PC-3 (cell line): ENCODE data around the gene CARS1. TPM values are rescaled to one million over a fixed set of nuclear protein-coding genes. Genes with fewer than 3 reads are reported as not detected.

Experiments used
- ATAC-seq: fragments of 200-7000 bp; cut with Tn5 transposase; 2 replicates; pipeline ENCODE4 v1.9.1; 2020; ENCODE audit warnings: mild to moderate bottlenecking, moderate library complexity
- BruUV-seq: library from RNA; stranded (reverse); fragments of 400-500 nt; replicated peaks from 2 replicates; lab custom pipeline; 2021; lab: Mats Ljungman, UMichigan
- CTCF ChIA-PET: fragments of 300-600 bp; sonication (Branson Sonifier 250); formaldehyde crosslinking; loops from one replicate; lab custom pipeline; 2022; ENCODE audit warnings: antibody characterized with exemption; lab: Charles Lee
- POLR2A ChIA-PET: fragments of 300-600 bp; sonication (Branson Sonifier 250); formaldehyde crosslinking; loops from one replicate; lab custom pipeline; 2022; ENCODE audit warnings: antibody characterized with exemption; ENCODE audit not compliant: unreplicated experiment; lab: Charles Lee
- DNase-seq: peaks from one replicate; pipeline ENCODE4 v3.0.0-alpha.2; 2015
- H2AFZ ChIP-seq: fragments of 300-600 bp; sonication (generic); 2 replicates; pipeline ENCODE4 v1.6.0; 2016; ENCODE audit warnings: antibody characterized with exemption, low read length
- H3F3A ChIP-seq: fragments of 300-600 bp; sonication (generic); one replicate; pipeline ENCODE4 v1.6.0; 2017; ENCODE audit warnings: antibody characterized with exemption, low read length, control low read depth, mild to moderate bottlenecking; ENCODE audit not compliant: unreplicated experiment
- H3K27ac ChIP-seq: fragments of 300-600 bp; sonication (generic); 2 replicates; pipeline ENCODE4 v1.5.1; 2016; ENCODE audit warnings: mild to moderate bottlenecking, low read length
- H3K27me3 ChIP-seq: fragments of 300-600 bp; sonication (generic); 2 replicates; pipeline ENCODE4 v1.6.1; 2016; ENCODE audit warnings: low read length, mixed read lengths
- H3K36me3 ChIP-seq: fragments of 300-600 bp; sonication (generic); 2 replicates; pipeline ENCODE4 v1.6.1; 2016; ENCODE audit warnings: low read depth, mixed run types, low read length, mixed read lengths
- H3K4me1 ChIP-seq: fragments of 300-600 bp; sonication (generic); 2 replicates; pipeline ENCODE4 v1.5.1; 2016; ENCODE audit warnings: low read length; ENCODE audit not compliant: insufficient read depth
- H3K4me2 ChIP-seq: fragments of 300-600 bp; sonication (generic); 2 replicates; pipeline ENCODE4 v1.6.0; 2016; ENCODE audit warnings: low read length
- H3K4me3 ChIP-seq: fragments of 300-600 bp; sonication (generic); 2 replicates; pipeline ENCODE4 v1.5.1; 2016; ENCODE audit warnings: mild to moderate bottlenecking, low read length, mixed read lengths
- H3K79me2 ChIP-seq: fragments of 300-600 bp; sonication (generic); 2 replicates; pipeline ENCODE4 v1.6.1; 2017; ENCODE audit warnings: low read length, mixed read lengths
- H3K9ac ChIP-seq: fragments of 300-600 bp; sonication (generic); 2 replicates; pipeline ENCODE4 v1.6.0; 2016; ENCODE audit warnings: mild to moderate bottlenecking, low read length
- H3K9me2 ChIP-seq: fragments of 300-600 bp; sonication (generic); replicated peaks from 2 replicates; pipeline ENCODE4 v1.6.1; 2016; ENCODE audit warnings: mixed run types, low read length, mixed read lengths
- H3K9me3 ChIP-seq: fragments of 300-600 bp; sonication (generic); 2 replicates; pipeline ENCODE4 v1.6.1; 2016; ENCODE audit warnings: low read length, mixed read lengths
- H4K20me1 ChIP-seq: fragments of 300-600 bp; sonication (generic); 2 replicates; pipeline ENCODE4 v1.6.1; 2016; ENCODE audit warnings: low read length, mixed read lengths
- EZH2 ChIP-seq: fragments of 300-600 bp; sonication (generic); IDR thresholded peaks from one replicate; pipeline ENCODE4 v1.6.1; 2017; ENCODE audit warnings: antibody characterized with exemption, mild to moderate bottlenecking, low read length; ENCODE audit not compliant: unreplicated experiment
- EZH2phosphoT487 ChIP-seq: fragments of 300-600 bp; sonication (generic); IDR thresholded peaks from 2 replicates; pipeline ENCODE4 v1.6.1; 2018; ENCODE audit warnings: mild to moderate bottlenecking, antibody characterized with exemption, low read length, borderline replicate concordance
- intact Hi-C: fragments of 100-400 bp; cut with micrococcal nuclease; formaldehyde crosslinking; loops from 2 replicates; pipeline ENCODE4 v1.9.0; 2023
- total RNA-seq: library from RNA; depleted of rRNA; stranded (reverse); fragments of >200 nt; gene quantifications from 2 replicates; pipeline ENCODE4 v1.2.3, GENCODE V29; 2014
- TF ChIP-seq, protein P1 (sequence below): fragments of 300-600 bp; sonication (generic); conservative IDR thresholded peaks from 2 replicates; pipeline ENCODE4 v1.5.1; 2017; ENCODE audit warnings: antibody characterized with exemption, low read depth, mild to moderate bottlenecking, low read length

CARS1 gene
- total RNA-seq, 1 experiment from 2014 or later, result 39.7 TPM

DNA sequence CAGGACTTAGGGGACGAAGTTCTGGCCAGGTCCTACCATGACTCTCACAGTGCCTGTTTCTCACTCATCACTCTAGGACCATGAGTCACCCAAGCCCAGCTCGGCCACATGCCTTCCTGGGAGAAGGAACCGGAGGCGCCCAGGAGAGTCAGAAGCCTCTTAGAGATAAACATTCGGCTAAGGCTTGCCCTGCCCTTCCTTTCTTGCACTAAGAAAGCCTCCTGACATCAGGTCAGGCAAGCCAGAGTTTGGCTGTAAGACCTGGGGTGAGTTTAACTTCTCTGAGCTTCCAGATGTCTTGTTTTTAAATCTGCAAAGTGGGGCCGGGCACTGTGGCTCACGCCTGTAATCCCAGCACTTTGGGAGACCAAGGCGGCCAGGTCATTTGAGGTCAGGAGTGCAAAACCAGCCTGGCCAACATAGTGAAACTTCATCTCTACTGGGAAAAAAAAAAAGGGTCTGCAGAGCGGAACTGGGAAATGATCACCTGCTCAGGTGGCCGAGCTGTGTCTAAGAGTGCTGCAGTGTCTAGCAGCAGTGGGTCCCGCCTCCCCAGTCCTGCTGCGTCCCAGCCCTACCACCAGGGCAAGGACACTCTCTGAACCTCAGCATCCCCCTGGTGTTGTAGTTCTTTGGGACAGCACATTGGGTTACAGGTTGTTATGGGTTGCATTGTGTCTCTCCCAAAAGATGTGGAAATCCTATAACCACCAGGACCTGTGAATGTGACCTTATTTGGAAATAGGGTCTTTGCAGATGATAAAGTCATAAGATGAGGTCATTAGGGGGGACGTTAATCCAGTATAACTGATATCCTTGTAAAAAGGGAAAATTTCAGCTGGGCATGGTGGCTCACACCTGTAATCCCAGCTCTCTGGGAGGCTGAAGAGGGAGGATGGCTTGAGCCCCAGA, 1.8 kb upstream of the CARS1 start:
- peaks cover 6% of the 10 kb centered on the region; the same call in 1 of the 2 replicates for H4K20me1 ChIP-seq
- POLR2A ChIA-PET, result no interaction called here
- H3K27ac ChIP-seq, result peak overlapping the region; percentile 32
- H2AFZ ChIP-seq, result peak overlapping the region; percentile 49
- ATAC-seq, result peak; percentile 59
- no peaks in the 10 kb centered on the region for H3F3A ChIP-seq
- H3K9me3 ChIP-seq, result no peaks in the 10 kb centered on the region
- CTCF ChIA-PET, result interaction anchor here (1.0 kb wide), 1 partner anchor 9 kb away, joined by 4 read pairs; no protein-coding TSS in a partner anchor
- no TSS peak for BruUV-seq
- H3K4me3 ChIP-seq, result no peak overlapping the region
- H3K79me2 ChIP-seq, result peaks cover 32% of the 10 kb centered on the region
- intact Hi-C loops, result loop anchor here (1.0 to 5.0 kb wide), 2 partner anchors 9 to 33 kb away; no protein-coding TSS in a partner anchor
- DNase-seq, result peak; percentile 83
- H3K9ac ChIP-seq, result no peak overlapping the region
- H3K36me3 ChIP-seq, result no peaks in the 10 kb centered on the region
- H3K4me1 ChIP-seq, result peaks cover 22% of the 10 kb centered on the region
- H3K27me3 ChIP-seq, result no peaks in the 10 kb centered on the region
- no peaks in the 10 kb centered on the region for H3K9me2 ChIP-seq
- TF ChIP-seq EZH2phosphoT487 (no peak), EZH2 (no peak)
- TF ChIP-seq, protein P1, sequence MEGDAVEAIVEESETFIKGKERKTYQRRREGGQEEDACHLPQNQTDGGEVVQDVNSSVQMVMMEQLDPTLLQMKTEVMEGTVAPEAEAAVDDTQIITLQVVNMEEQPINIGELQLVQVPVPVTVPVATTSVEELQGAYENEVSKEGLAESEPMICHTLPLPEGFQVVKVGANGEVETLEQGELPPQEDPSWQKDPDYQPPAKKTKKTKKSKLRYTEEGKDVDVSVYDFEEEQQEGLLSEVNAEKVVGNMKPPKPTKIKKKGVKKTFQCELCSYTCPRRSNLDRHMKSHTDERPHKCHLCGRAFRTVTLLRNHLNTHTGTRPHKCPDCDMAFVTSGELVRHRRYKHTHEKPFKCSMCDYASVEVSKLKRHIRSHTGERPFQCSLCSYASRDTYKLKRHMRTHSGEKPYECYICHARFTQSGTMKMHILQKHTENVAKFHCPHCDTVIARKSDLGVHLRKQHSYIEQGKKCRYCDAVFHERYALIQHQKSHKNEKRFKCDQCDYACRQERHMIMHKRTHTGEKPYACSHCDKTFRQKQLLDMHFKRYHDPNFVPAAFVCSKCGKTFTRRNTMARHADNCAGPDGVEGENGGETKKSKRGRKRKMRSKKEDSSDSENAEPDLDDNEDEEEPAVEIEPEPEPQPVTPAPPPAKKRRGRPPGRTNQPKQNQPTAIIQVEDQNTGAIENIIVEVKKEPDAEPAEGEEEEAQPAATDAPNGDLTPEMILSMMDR, result no peak
- H3K4me2 ChIP-seq, result peak overlapping the region; percentile 14; the same call in 1 of the 2 replicates

DNA sequence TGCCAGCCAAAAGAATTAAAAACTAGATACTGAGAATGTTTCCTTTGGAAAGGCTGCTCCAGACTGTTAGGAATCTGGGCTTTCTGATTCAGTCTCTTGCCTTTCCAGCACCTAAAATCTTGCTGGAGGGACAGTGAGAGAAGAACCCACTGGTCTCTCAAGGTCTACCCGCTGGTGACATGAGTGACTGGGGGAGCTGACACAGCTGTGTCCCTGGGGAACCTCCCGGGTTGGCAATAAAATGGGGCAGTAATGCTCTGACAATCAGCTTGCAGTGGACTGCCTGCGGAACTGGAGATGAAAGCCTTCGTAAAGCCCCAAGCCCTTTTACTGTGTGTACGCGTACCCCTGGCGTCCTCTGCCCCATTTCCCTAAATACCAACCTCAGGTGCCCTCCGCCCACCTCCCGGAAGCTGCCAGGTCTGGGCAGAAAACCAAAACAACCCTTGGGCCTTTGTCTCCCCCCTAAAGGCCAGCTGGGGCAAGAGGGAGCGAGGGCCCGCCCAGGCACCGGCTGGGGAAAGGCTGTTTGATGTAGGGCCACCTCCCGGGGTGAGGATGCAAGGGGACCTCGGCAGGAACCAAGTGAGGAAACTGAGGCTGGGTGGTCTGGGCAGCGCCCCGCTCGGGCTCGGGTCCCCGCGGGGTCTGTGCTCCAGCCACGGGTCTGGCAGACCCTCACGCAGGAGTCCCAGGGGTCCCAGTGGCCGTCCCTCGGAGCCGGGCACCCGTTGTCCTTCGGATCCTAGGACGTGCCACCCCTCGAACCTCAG, 741 bp downstream of the CARS1 start:
- Histone ChIP-seq H3K4me2 (peak overlapping the region; percentile 95), H2AFZ (peak overlapping the region; percentile 64; the same call in 1 of the 2 replicates), H3F3A (no peaks in the 10 kb centered on the region), H3K36me3 (no peaks in the 10 kb centered on the region), H3K9me2 (no peaks in the 10 kb centered on the region), H3K4me3 (peak overlapping the region; percentile 98), H3K79me2 (peaks cover 53% of the 10 kb centered on the region), H3K27me3 (no peaks in the 10 kb centered on the region), H3K9ac (peak overlapping the region; percentile 95), H4K20me1 (peaks cover 6% of the 10 kb centered on the region; the same call in 1 of the 2 replicates), H3K4me1 (peaks cover 22% of the 10 kb centered on the region), H3K9me3 (no peaks in the 10 kb centered on the region), H3K27ac (peak overlapping the region; percentile 54)
- CTCF ChIA-PET, result interaction anchor here (0.7 kb wide), 1 partner anchor 35 kb away, joined by 3 read pairs; no protein-coding TSS in a partner anchor
- intact Hi-C loops, result loop anchor here (5.0 kb wide), 1 partner anchor 36 kb away; no protein-coding TSS in a partner anchor
- POLR2A ChIA-PET, result no interaction called here
- DNase-seq (peak; percentile 14), ATAC-seq (peak; percentile 5; the same call in 1 of the 2 replicates)
- TF ChIP-seq, protein P1, result no peak
- TF ChIP-seq EZH2phosphoT487, result no peak
- TF ChIP-seq EZH2, result no peak
- TSS peak; percentile 33 for BruUV-seq
